ENCODE measurements around the gene NUP214. TPM values are rescaled to one million over a fixed set of nuclear protein-coding genes. Genes with fewer than 3 reads are reported as not detected.

The NUP214 gene
- polyA plus RNA-seq, 1 of the 3 experiments (the other 2 are of a cell fraction), result 8.0 TPM

DNA sequence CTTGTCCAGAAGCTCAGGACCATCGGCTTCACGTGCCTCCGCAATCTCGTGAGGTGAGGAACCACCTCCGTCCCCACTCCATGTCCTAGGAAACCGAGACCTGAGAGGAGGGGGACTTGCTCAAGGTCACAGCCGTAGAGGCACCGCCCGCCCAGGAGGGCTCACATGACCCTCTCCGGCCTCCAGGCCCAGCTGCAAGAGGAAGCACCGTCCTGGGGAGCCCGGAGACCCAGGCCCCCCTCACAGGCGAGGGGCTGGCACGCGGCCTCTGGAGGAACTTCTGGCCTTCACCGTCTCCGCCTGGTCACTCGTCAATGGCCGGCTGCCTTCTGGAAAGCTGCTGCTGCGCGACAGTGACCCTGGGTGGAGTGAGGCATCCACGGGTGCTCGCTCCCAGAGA, 126.7 kb downstream of the NUP214 start:
- no peak for TF ChIP-seq EZH2phosphoT487 (IDR thresholded peaks at IDR 0.05; ENCODE audit: borderline replicate concordance, low read depth)
- no peak for TF ChIP-seq JUND (IDR thresholded peaks at IDR 0.05)
- no peak for TF ChIP-seq FOXJ3 (CRISPR knock-in tag; IDR thresholded peaks at IDR 0.05)
- H3K27me3 ChIP-seq (ENCODE audit: insufficient read depth), result no peaks in the 10 kb centered on the region
- H3K79me2 ChIP-seq (ENCODE audit: insufficient read depth), result no peaks in the 10 kb centered on the region
- peaks cover 5 to 11% of the 10 kb centered on the region in 2 experiments; a peak in 2 of 4 replicates for H3K4me1 ChIP-seq (ENCODE audit: control insufficient read depth in 1 of 2, insufficient read depth in 2 of 2, low read depth in 1 of 2, low read length in 1 of 2)
- no peaks in the 10 kb centered on the region for H4K20me1 ChIP-seq (ENCODE audit: insufficient read depth)
- POLR2A ChIA-PET, result no interaction called here
- WGBS (ENCODE audit: low lambda C conversion rate), result 87% methylated on average over 11 of the region's 23 CpGs
- H3K4me3 ChIP-seq (ENCODE audit: low read depth in 2 of 2, low read length in 1 of 2), result no peak overlapping the region
- H3F3A ChIP-seq (replicated peaks; ENCODE audit: insufficient read depth), result peaks cover 9% of the 10 kb centered on the region
- no peak overlapping the region for H3K27ac ChIP-seq (ENCODE audit: low read depth in 2 of 2, low read length in 1 of 2)
- CTCF ChIA-PET, result interaction anchor here (1.4 kb wide), 1 partner anchor 84 kb away, joined by 8 read pairs; no protein-coding TSS in a partner anchor
- H3K36me3 ChIP-seq (replicated peaks in 1 of 2; ENCODE audit: control insufficient read depth in 1 of 2, insufficient read depth in 2 of 2, low read length in 1 of 2), result no peaks in the 10 kb centered on the region
- no peak overlapping the region for H3K9ac ChIP-seq
- no peaks in the 10 kb centered on the region for H3K9me2 ChIP-seq
- no peak for DNase-seq
- no peak overlapping the region for H3K4me2 ChIP-seq
- no peaks in the 10 kb centered on the region for H3K9me3 ChIP-seq
- no peak overlapping the region for H2AFZ ChIP-seq (ENCODE audit: low read depth)

DNA sequence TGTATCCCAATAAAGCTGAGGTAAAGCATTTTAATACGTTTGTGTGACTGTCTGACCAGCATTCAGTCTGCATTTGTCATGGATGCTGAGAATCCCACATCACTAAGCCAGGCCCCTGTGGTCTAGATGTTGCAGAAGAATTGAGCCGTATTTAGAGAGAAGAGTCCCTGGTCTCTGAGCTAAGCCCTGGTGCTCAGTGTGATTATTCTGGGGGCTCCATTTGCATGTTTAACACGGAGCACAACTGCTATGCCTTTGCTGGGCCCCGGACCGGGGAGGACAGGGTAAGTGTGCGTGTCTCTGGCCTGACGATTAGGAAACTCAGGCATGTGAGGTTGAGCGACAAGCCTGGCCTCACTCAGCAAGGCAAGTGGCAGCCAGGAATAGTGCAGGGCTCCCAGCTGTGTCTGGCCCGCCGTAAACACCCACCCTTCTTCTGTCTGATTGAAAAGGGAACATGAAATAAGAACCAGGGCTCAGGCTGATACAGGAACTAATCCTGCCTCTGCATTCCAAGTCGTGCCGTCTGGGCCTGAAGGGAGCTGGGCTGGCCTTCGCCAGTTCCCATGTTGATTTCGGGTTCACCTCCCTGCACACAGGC, 128.6 kb downstream of the NUP214 start:
- POLR2A ChIA-PET, result no interaction called here
- CTCF ChIA-PET, result no interaction called here
- Histone ChIP-seq H3K79me2 (ENCODE audit: insufficient read depth) (no peaks in the 10 kb centered on the region), H3K36me3 (replicated peaks in 1 of 2; ENCODE audit: control insufficient read depth in 1 of 2, insufficient read depth in 2 of 2, low read length in 1 of 2) (no peaks in the 10 kb centered on the region), H3K27me3 (ENCODE audit: insufficient read depth) (no peaks in the 10 kb centered on the region), H3K4me2 (no peak overlapping the region), H3K4me3 (ENCODE audit: low read depth in 2 of 2, low read length in 1 of 2) (no peak overlapping the region), H3K9me3 (no peaks in the 10 kb centered on the region), H3F3A (replicated peaks; ENCODE audit: insufficient read depth) (peaks cover 9% of the 10 kb centered on the region), H3K27ac (ENCODE audit: low read depth in 2 of 2, low read length in 1 of 2) (no peak overlapping the region), H4K20me1 (ENCODE audit: insufficient read depth) (no peaks in the 10 kb centered on the region), H3K4me1 (ENCODE audit: control insufficient read depth in 1 of 2, insufficient read depth in 2 of 2, low read depth in 1 of 2, low read length in 1 of 2) (peaks cover 5 to 11% of the 10 kb centered on the region in 2 experiments; a peak in 2 of 4 replicates), H3K9ac (no peak overlapping the region), H2AFZ (ENCODE audit: low read depth) (no peak overlapping the region), H3K9me2 (no peaks in the 10 kb centered on the region)
- TF ChIP-seq, protein P1, sequence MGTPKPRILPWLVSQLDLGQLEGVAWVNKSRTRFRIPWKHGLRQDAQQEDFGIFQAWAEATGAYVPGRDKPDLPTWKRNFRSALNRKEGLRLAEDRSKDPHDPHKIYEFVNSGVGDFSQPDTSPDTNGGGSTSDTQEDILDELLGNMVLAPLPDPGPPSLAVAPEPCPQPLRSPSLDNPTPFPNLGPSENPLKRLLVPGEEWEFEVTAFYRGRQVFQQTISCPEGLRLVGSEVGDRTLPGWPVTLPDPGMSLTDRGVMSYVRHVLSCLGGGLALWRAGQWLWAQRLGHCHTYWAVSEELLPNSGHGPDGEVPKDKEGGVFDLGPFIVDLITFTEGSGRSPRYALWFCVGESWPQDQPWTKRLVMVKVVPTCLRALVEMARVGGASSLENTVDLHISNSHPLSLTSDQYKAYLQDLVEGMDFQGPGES (IDR thresholded peaks at IDR 0.05; ENCODE audit: low read depth, low read length), result no peak
- TF ChIP-seq RXRA (IDR thresholded peaks at IDR 0.05; ENCODE audit: borderline replicate concordance, low read depth), result no peak
- TF ChIP-seq USF2 (IDR thresholded peaks at IDR 0.05; ENCODE audit: borderline replicate concordance, low read depth, low read length), result no peak
- no peak for TF ChIP-seq RFX5 (IDR thresholded peaks at IDR 0.05; ENCODE audit: low read length)
- TF ChIP-seq MAX (IDR thresholded peaks at IDR 0.05; ENCODE audit: low read depth), result no peak
- TF ChIP-seq MEF2A (IDR thresholded peaks at IDR 0.05; ENCODE audit: borderline replicate concordance, low read depth), result no peak
- TF ChIP-seq, protein P2, sequence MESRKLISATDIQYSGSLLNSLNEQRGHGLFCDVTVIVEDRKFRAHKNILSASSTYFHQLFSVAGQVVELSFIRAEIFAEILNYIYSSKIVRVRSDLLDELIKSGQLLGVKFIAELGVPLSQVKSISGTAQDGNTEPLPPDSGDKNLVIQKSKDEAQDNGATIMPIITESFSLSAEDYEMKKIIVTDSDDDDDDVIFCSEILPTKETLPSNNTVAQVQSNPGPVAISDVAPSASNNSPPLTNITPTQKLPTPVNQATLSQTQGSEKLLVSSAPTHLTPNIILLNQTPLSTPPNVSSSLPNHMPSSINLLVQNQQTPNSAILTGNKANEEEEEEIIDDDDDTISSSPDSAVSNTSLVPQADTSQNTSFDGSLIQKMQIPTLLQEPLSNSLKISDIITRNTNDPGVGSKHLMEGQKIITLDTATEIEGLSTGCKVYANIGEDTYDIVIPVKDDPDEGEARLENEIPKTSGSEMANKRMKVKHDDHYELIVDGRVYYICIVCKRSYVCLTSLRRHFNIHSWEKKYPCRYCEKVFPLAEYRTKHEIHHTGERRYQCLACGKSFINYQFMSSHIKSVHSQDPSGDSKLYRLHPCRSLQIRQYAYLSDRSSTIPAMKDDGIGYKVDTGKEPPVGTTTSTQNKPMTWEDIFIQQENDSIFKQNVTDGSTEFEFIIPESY (IDR thresholded peaks at IDR 0.05; ENCODE audit: borderline replicate concordance, low read depth), result no peak
- TF ChIP-seq PBX3 (IDR thresholded peaks at IDR 0.05), result no peak
- no peak for TF ChIP-seq NFIC (IDR thresholded peaks at IDR 0.05; ENCODE audit: borderline replicate concordance)
- DNase-seq, result no peak
- 89% methylated on average over 14 of the region's 14 CpGs for WGBS (ENCODE audit: low lambda C conversion rate)

Measured in SK-N-SH (cell line).